ENCODE data around the gene BSG.

The BSG gene

DNA sequence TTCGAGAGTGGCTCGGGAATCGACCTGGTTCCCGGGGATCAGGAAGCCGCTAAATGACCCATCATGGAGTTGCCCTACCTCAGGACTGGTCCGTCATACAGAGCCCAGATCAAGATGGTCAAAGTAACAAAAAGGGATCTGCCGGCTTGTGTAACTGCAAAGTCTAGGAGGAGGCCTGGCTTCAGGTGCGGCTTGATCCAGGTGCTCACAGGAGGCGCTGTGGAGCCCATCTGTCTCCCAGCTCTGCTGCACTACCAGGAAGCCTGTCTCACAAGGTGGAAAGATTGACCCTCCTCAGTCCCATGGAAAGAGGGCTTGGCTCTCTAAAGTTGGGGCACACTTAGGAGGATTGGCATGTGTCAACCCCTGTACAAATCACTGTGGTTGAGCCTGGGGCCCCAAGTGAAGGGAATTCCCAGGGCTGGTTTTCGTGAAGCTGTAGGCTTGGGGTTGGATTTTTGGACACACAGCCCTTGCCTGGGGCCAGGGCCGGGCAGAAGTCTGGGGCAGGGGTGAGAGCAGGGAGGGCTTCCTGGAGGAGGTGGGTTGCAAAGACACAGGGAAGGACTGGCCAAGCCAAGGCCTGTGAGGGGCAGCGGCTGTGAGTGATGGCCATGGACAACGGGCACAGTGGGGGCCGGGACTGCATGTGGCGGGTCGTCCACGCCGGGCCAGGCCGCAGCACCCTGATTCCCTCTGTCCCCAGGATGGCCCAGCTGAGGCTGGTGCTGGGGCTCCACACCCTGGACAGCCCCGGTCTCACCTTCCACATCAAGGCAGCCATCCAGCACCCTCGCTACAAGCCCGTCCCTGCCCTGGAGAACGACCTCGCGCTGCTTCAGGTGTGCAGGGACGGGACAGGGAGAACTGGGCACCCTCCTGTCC is 24.3 kb upstream of the BSG start:
- no peak overlapping the region for H3K4me2 ChIP-seq (ENCODE audit: low read depth, low read length, poor library complexity, severe bottlenecking)
- H3K9me3 ChIP-seq (ENCODE audit: insufficient read depth, low read depth, low read length): no peaks in the 10 kb centered on the region
- H3F3A ChIP-seq (ENCODE audit: low read depth): no peaks in the 10 kb centered on the region
- no peak overlapping the region for H3K4me3 ChIP-seq (ENCODE audit: low read length, poor library complexity, severe bottlenecking)
- H3K9me2 ChIP-seq (replicated peaks; ENCODE audit: low read depth, low read length): no peaks in the 10 kb centered on the region
- no peak overlapping the region for H3K9ac ChIP-seq (ENCODE audit: low read depth, low read length, poor library complexity, severe bottlenecking)
- H3K79me2 ChIP-seq (ENCODE audit: insufficient read depth, low read length): no peaks in the 10 kb centered on the region
- TF ChIP-seq, protein P1, sequence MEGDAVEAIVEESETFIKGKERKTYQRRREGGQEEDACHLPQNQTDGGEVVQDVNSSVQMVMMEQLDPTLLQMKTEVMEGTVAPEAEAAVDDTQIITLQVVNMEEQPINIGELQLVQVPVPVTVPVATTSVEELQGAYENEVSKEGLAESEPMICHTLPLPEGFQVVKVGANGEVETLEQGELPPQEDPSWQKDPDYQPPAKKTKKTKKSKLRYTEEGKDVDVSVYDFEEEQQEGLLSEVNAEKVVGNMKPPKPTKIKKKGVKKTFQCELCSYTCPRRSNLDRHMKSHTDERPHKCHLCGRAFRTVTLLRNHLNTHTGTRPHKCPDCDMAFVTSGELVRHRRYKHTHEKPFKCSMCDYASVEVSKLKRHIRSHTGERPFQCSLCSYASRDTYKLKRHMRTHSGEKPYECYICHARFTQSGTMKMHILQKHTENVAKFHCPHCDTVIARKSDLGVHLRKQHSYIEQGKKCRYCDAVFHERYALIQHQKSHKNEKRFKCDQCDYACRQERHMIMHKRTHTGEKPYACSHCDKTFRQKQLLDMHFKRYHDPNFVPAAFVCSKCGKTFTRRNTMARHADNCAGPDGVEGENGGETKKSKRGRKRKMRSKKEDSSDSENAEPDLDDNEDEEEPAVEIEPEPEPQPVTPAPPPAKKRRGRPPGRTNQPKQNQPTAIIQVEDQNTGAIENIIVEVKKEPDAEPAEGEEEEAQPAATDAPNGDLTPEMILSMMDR (conservative IDR thresholded peaks at IDR 0.05; ENCODE audit: low read length): no peak
- no peak for TF ChIP-seq EZH2phosphoT487 (IDR thresholded peaks at IDR 0.05; ENCODE audit: borderline replicate concordance)
- H3K27me3 ChIP-seq (ENCODE audit: insufficient read depth, low read length, poor library complexity, severe bottlenecking): no peaks in the 10 kb centered on the region
- H4K20me1 ChIP-seq (ENCODE audit: insufficient read depth, low read length, poor library complexity, severe bottlenecking): no peaks in the 10 kb centered on the region
- no peaks in the 10 kb centered on the region for H3K4me1 ChIP-seq (ENCODE audit: insufficient read depth, low read length, poor library complexity, severe bottlenecking)
- no peak overlapping the region for H2AFZ ChIP-seq (ENCODE audit: low read length)
- H3K36me3 ChIP-seq (ENCODE audit: insufficient read depth, low read length): no peaks in the 10 kb centered on the region

DNA sequence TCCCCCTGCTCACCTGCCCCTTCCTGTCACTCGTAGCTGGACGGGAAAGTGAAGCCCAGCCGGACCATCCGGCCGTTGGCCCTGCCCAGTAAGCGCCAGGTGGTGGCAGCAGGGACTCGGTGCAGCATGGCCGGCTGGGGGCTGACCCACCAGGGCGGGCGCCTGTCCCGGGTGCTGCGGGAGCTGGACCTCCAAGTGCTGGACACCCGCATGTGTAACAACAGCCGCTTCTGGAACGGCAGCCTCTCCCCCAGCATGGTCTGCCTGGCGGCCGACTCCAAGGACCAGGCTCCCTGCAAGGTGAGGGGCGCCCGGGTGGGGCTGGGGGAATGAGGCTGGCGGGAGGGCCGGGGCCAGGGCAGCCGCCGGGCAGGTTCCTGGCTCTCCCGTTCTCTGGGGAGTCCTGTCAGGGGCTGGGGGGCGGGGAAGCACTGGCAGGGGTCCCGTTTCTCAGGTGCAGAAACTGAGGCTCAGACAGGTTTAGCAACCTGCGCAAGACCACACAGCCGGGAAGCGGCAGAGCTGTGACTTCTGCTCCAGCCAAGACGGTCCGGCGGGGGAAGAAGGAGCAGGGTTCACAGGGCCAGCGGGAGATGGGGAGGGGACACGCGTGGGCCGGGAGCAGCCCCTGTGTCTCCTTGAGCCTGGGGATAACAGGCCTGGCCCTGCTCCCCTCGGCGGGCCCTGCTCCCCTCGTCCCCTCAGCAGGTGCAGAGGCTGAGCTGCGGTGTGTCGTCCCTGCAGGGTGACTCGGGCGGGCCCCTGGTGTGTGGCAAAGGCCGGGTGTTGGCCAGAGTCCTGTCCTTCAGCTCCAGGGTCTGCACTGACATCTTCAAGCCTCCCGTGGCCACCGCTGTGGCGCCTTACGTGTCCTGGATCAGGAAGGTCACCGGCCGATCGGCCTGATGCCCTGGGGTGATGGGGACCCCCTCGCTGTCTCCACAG is 23.2 kb upstream of the BSG start:
- Histone ChIP-seq H3K9ac (ENCODE audit: low read depth, low read length, poor library complexity, severe bottlenecking) (no peak overlapping the region), H3K9me3 (ENCODE audit: insufficient read depth, low read depth, low read length) (no peaks in the 10 kb centered on the region), H3K4me2 (ENCODE audit: low read depth, low read length, poor library complexity, severe bottlenecking) (no peak overlapping the region), H3K4me3 (ENCODE audit: low read length, poor library complexity, severe bottlenecking) (no peak overlapping the region), H3K9me2 (replicated peaks; ENCODE audit: low read depth, low read length) (no peaks in the 10 kb centered on the region), H4K20me1 (ENCODE audit: insufficient read depth, low read length, poor library complexity, severe bottlenecking) (no peaks in the 10 kb centered on the region), H3F3A (ENCODE audit: low read depth) (no peaks in the 10 kb centered on the region), H2AFZ (ENCODE audit: low read length) (no peak overlapping the region), H3K79me2 (ENCODE audit: insufficient read depth, low read length) (no peaks in the 10 kb centered on the region), H3K27me3 (ENCODE audit: insufficient read depth, low read length, poor library complexity, severe bottlenecking) (no peaks in the 10 kb centered on the region), H3K36me3 (ENCODE audit: insufficient read depth, low read length) (no peaks in the 10 kb centered on the region), H3K4me1 (ENCODE audit: insufficient read depth, low read length, poor library complexity, severe bottlenecking) (no peaks in the 10 kb centered on the region)
- no peak for TF ChIP-seq EZH2phosphoT487 (IDR thresholded peaks at IDR 0.05; ENCODE audit: borderline replicate concordance)

DNA sequence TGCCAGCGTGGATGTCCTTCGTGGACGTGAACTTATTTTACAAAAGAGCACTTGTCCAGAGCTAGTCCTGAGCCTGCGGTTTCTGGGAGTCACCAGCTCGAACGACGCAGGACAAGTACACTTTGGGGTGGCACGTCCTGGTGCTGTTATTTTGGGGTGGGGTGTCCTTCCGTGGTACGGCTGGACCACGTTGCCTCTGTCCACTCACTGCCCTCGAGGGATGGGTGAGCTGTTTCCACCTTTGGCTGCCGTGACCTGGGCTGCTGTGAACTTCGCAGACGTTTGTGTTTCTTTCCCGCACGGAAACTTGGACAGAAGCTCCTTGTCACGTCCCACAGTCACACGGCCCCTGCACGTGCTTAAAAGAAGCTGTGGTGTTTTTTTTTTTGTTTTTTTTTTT is 17.6 kb upstream of the BSG start:
- H3K4me3 ChIP-seq (ENCODE audit: low read length, poor library complexity, severe bottlenecking): no peak overlapping the region
- H3K79me2 ChIP-seq (ENCODE audit: insufficient read depth, low read length): no peaks in the 10 kb centered on the region
- H3K27me3 ChIP-seq (ENCODE audit: insufficient read depth, low read length, poor library complexity, severe bottlenecking): no peaks in the 10 kb centered on the region
- H3K4me2 ChIP-seq (ENCODE audit: low read depth, low read length, poor library complexity, severe bottlenecking): no peak overlapping the region
- no peaks in the 10 kb centered on the region for H3F3A ChIP-seq (ENCODE audit: low read depth)
- H2AFZ ChIP-seq (ENCODE audit: low read length): no peak overlapping the region
- H3K9me2 ChIP-seq (replicated peaks; ENCODE audit: low read depth, low read length): no peaks in the 10 kb centered on the region
- no peaks in the 10 kb centered on the region for H3K4me1 ChIP-seq (ENCODE audit: insufficient read depth, low read length, poor library complexity, severe bottlenecking)
- no peak for TF ChIP-seq EZH2phosphoT487 (IDR thresholded peaks at IDR 0.05; ENCODE audit: borderline replicate concordance)
- TF ChIP-seq, protein P1 (conservative IDR thresholded peaks at IDR 0.05; ENCODE audit: low read length): no peak
- no peaks in the 10 kb centered on the region for H4K20me1 ChIP-seq (ENCODE audit: insufficient read depth, low read length, poor library complexity, severe bottlenecking)
- no peaks in the 10 kb centered on the region for H3K36me3 ChIP-seq (ENCODE audit: insufficient read depth, low read length)
- no peaks in the 10 kb centered on the region for H3K9me3 ChIP-seq (ENCODE audit: insufficient read depth, low read depth, low read length)
- H3K9ac ChIP-seq (ENCODE audit: low read depth, low read length, poor library complexity, severe bottlenecking): no peak overlapping the region

Data from Loucy (cell line).